Activated T-cell treated with anti-CD3 and anti-CD28 coated beads, Interleukin-2, amount 50 U/mL, for 1 hour (primary cell): ENCODE data around the gene SV2C.
"Not testable (repeated sequence)": the region's sequence is repeated elsewhere in the genome, so short reads cannot be mapped to it uniquely, and the experiment has no call there.

ENCODE experiments used
- DNase-seq: peaks from one replicate; pipeline ENCODE4 v3.0.0-alpha.2; 2020

The SV2C gene

DNA sequence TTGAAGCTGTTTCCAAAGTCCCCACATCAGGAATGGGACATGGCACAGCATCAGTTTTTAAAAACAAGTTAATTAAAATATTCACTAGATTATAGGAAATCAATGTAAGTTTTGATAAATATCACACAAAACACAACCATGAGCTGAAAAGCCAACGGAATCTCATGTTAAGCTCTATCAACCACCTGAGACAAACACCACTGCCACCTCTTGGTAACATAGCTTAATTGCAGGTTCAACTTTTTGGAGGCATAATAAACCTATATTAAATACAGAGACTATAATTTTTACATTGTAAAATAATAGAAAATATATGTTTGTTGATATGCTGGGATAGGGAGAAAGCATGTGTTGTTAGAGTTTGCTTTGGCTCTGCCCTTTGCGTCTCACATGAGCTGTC is 126.1 kb downstream of the SV2C start:
- no peak for DNase-seq

DNA sequence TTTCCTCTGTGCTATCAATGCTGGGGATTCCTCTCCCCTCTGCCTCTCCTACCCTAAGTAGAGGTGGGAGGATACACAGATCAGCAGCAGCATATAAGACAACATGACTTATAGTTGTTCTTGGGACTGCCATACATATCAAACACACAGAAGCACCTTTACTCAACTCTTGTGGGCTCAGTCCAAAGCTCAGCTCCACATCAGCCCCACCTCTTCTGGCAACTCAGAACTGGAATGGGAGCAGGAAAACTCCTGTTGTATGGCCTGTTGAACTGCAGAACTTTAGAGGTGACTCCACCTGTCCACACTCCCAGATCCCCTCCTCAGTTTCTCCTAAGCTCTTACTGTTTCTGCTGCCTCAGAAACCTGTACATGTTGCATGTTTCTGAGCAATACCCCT is 127.8 kb downstream of the SV2C start:
- no peak for DNase-seq

DNA sequence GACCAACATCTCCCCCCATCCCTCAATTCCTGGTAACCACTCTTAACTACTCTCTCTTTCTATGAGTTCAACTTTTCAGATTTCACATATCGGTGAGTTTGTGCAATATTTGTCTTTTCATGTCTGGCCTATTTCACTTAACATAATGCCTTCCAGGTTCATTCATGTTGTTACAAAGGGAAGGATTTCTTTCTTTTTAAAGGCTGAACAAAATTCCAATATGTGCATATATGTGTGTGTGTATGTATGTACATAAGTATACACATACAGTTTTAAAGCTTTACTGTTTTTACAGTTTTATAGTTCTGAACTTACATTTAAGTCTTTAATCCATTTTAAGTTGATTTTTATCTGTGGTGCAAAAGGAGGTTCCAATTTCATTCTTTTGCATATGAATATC is 130.7 kb downstream of the SV2C start:
- no peak for DNase-seq

DNA sequence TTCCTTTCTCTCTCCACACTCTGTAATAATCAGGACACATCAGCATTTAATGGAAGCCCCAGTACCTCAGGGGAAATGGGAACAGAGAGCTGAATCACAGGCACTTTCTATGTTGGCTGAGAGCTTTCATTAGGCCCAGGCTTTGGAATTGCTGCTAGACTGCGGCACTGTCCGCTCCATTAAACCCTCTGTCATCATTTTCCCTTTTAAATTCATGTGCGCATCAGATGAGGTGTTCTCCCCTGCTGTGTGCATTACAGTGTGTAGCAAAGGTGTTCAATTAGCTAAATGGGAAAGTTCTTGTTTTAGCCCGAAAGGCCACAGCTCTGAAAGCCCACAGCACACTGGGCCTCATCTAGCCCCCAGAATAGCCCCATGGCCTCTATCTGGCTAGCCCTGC is 133.6 kb downstream of the SV2C start:
- DNase-seq: no peak

DNA sequence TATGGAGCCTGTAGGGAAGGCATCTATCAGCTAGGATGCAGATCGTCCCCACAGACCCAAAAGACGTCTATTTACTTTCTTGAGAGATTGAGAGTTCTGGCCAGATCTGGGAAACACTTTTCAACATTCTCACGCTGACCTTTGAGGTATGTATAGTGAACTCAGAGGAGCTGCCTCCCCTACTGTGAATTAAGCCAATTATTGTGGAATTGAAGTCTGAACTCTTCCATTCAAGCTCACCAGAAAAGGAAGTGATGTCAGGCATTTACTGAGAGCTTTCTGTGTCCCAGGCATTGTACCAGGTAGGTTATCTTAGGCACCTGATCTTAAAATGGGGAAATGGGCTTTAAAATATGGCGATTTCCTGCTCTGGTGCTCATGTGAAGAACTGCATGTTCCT is 136.5 kb downstream of the SV2C start:
- no peak for DNase-seq

DNA sequence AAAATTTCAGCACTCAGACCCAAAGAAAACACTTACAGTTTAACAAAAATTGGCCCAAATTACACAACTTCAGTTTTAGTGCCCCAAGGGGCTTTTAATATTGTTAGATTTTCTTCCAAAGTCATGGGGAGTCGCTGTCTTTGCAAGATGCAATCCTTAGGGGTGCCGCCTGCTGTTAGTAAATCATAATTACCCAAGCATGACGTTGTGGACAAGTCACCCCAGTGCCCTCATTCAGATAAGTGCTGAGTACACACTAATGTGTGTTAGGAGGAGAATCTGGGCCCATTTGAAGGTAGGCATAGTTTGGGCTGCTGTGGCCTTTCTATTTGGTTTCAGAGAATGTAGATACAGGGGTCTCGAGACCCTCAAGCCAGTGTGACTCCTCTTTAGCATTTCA is 138.1 kb downstream of the SV2C start:
- DNase-seq: no peak

DNA sequence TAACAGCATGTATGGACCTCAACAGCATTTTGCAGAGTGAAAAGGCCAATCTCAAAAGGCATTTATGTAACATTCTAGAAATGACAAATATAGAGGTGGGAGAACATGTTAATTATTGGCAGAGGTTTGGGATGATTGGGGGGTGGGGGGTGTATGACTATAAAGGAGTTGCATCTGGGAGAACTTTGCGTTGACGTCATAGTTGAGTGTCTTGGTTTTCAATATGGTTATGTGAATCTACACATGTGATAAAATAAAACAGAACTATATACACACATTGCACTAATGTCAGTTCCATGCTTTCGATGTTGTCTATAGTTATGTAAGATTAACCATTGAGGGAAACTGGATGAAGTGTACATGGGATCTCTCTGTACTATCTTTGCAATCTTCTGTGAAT is 139.1 kb downstream of the SV2C start:
- DNase-seq: no peak

DNA sequence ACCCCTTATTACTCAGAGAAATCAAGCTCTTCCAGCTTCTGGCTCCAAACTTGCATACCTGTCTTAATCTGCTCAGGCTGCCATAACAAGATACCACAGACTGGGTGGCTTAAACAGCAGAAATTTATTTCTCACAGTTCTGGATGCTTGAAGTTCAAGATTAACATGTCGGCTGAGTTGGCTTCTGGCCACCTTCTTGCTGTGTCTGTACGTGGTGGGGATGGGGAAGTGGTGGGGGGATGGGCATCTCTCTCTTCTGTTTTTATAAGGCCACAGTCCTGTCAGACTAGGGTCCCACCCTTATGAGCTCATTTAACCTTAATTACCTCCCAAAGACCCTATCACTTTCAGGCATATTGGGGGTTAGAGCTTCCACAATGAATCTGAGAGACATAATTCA is 140.5 kb downstream of the SV2C start:
- DNase-seq: no peak

DNA sequence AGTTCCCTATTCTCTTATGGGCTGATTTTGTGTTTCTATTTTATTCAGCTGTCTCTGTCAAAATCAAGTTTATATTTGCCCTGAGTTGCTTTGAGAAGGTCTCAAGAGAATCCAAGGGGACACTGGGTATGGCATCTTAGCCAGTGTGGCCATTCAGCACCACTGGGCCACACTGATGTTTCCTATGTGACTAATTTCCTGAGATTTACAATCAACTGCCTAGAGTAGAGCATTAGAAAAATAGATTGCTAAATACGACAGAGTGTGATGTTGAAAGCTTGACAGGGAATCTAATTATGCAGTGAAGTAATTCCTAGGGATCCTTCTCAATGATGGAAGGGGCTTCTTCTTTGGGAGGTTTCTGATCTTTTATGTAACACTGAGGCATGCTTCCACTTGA is 141.7 kb downstream of the SV2C start:
- DNase-seq: no peak

DNA sequence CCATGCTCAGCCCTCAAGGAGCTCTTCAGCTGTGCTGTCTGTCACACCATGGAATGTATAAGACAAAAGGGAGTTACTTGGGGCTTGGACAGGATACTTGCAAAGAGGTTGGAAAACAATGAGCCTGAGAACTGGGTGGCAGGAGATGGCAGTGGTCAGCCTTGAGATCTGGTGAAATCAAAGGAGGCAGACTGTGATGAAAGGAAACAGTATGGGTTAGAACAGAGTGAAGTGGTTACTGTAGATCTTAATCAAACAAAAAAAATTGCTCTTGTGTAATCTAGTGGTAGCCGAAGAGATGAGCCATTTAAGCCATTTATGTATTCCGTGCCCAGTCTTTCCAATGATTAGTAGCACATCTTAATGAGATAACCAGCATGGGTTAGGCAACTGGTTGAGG is 142.2 kb downstream of the SV2C start:
- no peak for DNase-seq

DNA sequence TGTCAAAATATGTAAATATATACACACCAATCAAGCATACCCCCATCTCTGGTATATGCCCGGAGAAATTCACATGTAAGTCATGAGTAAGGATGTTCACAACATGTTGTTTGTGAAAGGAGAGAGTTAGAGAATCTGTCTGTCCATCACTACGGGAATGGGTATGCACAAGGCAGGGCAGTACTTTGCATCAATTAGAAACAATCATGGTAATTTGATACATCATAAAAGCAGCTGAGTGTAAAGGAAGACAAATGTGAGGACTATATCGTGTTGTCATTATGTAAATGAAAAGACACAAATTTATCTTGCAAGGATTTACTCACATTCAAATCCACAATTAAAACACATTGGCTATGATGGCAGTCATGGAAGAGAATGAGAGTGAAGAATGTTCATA is 146.7 kb downstream of the SV2C start:
- no peak for DNase-seq

DNA sequence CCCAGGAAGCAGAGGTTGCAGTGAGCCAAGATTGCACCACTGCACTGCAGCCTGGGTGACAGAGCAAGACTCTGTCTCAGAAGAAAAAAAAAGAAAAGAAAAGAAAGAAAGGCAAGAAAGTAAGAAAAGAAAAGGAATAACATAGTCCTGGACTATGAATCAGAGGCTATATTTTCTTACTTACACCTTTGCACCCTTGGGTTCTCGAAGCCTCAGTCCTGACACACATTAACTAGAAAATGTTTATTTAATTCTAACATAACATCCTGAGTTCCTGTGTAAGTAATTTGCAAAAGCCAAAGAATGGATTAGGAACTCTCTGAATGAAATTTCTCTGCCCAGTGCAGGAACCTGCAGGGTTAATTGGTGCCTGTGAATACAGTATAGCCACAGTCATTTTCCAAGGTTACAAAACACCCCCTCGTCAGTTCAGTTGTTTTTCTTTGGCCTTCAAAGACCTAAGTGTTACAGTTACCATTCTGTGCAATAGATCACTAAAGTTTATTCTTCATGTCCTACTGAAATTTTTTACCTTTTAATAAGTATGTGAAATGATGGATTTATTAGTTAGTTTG is 147.6 kb downstream of the SV2C start:
- no peak for DNase-seq

DNA sequence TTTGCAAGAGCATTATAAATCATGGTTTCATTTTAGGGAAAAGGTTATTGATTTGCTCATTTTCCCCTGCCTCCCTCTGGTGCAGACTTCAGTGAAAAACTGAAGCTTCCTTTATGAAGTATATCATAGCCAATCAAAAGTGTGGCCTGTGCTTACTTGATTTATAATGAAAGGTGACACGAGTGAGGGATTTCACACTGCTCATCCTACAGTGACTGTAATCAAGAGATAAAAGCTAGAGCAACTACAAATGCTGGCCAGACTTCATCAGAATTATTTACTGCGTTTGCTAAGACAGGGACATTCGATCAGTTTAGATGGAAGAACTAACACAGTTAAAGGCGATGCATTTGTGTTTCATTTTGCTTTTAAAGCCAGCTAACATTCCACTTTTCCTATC is 151.5 kb downstream of the SV2C start:
- DNase-seq: no peak

DNA sequence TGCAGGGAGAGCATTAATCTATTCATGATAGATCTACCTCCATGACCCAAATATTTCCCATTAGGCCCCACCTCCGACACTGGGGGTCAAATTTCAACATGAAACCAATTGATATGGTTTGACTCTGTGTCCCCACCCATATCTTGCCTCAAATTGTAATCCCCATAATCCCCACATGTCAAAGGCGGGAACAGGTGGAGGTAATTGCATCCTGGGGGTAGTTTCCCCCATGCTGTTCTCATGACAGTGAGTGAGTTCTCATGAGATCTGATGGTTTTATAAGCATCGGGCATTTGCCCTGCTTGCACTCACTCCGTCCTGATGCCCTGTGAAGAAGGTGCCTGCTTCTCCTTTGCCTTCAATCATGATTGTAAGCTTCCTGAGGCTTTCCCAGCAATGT is 153.5 kb downstream of the SV2C start:
- no peak for DNase-seq

DNA sequence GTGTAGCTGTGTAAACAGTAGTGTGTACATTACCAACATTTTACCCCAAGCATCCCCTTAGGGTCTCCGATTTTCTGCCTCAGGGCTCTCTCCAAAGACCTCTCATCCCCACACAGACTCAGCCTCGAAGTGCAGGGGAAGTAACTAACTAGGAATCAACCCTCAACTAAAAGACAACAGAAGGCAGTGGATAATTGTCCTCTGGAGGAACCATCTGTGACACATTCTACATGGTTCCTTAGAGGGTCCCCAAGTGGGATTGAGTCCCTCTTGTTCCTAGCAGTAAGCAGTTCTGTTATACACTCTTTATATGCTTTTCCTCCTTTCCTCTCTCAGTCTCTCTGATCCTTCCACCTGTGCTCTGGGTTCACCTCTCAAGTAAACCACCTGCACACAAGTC is 157.2 kb downstream of the SV2C start:
- DNase-seq: no peak

DNA sequence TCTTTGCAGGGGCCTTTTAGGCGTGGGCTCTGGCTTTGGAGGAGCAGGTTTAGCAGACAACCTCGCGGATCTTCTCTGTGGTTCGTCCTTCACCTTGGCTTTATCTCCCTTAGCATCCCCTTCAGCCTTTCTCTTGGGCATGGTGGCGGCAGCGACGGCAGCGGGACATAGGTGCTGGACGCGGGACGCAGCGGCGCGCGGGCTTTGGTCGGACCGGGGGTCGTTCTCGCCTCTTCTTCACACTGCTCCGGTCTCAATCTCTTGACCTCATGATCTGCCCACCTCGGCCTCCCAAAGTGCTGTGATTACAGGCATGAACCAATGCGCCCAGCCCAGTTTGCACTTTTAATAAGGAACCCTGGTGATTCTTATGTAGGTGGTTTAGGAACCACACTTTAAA is 159.0 kb downstream of the SV2C start:
- DNase-seq: not testable (repeated sequence)

DNA sequence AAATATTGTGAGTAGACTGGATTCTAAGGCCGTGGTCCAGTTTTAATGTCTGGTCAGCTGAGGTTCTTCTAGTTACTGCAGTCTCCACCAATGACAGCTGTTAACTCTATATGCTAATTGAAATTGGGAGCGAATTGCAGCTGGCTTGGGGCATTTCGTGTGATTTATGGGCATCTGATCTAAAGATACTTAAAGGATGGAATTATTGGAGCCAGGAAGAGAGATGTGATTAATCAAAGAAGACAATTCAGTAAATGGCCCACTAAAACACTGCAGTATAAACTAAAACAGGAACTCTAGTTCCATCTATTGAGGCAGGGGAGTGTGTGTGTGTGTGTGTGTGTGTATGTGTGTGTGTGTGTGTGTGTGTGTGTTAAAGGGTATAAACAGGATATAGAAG is 162.4 kb downstream of the SV2C start:
- DNase-seq: no peak

DNA sequence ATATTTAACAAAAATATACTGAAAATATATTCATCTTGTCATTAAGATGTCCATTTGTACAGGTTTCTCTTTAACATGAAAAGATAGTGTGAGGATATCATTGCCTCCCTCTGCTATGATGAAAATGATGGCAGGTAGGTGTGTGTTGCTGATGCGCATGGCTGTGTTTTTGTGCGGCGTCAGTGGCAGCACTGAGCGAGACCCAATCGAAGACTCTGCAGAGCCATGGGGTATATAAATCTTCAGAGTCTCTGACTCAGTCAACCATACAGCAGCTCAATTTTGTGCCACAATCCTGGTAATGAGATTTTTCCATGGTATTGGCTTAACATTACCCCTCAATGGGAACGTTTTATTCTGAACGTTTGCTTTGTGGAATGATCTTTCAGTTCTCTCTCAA is 166.4 kb downstream of the SV2C start:
- DNase-seq: no peak

DNA sequence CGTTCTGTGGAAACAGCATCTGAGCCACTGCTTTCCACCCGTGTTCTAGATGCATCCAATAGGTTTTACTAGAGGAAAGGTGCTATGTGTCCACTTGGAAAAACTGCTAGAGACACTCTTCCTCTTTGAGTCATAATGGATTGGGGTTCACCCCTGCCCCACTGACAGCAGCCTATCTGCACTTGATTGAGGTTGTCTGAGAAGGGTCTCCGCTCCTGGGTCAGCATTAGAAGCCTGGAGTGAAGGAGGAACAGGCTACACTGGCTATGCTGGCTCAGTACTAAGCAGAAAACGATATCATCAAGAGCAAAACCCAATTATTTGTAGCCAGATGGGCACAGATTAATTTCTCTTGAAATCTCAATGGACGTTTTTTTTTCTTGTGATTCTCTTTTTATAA is 167.3 kb downstream of the SV2C start:
- no peak for DNase-seq

DNA sequence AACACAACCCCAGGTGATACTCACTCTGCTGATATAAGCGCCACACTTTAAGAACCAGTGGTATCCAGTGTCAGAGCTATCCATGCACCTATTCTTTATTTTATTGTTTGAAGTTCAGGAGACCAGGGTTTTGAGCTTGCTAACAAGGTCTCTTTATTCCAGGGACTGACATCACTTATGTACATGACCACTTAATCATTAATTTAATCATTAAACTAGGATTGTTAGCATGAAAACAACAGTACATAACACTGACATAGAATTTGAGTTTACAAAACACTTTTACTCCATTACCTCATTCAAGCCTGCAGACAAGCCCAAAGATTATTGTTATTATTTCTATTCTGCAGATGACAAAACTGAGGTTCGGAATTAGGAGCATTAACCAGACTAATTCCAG is 168.5 kb downstream of the SV2C start:
- no peak for DNase-seq

DNA sequence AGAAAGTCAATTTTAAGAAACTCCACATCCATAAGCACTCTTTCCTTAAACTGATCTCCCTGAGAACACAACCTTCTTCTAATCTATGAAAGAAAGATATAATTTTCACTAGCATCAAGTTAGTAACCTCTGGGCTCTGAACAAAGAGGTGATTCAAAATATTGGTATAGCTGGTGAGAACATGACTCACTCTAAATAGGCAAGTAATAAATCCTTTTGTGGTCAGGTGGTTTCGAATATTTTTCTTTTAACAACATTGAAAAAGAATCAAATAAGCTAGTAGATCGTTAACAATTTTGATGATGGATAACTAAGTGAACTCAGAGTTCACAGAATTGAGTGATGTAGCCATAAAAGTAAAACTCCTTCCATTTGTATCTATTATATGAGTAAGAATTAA is 169.3 kb downstream of the SV2C start:
- DNase-seq: no peak

DNA sequence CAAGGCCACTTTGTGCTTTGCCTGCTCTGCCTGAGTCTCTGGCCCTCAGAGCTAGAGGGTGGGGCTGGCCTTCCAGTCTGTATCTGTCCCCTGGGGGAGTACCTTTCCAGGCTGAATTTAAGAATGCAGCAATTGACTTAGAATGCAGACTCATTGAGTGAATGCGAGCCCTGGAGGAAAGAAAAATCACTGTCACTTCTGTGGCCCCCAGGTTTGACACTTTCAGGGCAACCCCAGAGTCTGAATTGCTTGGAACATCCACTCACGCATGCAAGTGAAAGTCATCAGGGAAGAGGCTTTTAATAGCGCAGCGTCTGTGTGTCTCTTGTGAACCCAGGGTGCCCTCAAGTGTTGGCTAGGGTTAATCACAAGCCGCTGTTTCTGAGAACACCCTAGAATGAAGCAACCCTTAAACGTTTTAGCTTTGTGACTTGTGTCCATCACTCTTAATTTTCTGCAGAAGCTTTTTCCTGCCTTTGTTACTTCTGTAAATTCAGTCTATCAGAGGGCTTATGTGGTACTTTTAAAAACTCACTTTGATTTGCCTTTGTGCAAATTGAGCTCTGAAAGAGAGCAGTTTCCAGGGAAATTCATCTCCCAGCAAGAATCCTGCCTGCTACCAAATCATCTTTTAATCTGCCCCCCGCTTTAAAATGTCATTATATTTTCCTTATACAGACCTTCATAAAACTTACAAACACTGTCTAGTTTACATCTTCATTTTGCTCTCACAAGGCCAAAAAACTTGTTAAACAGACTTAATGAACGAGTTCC is 173.1 kb downstream of the SV2C start:
- peak; percentile 53 for DNase-seq

DNA sequence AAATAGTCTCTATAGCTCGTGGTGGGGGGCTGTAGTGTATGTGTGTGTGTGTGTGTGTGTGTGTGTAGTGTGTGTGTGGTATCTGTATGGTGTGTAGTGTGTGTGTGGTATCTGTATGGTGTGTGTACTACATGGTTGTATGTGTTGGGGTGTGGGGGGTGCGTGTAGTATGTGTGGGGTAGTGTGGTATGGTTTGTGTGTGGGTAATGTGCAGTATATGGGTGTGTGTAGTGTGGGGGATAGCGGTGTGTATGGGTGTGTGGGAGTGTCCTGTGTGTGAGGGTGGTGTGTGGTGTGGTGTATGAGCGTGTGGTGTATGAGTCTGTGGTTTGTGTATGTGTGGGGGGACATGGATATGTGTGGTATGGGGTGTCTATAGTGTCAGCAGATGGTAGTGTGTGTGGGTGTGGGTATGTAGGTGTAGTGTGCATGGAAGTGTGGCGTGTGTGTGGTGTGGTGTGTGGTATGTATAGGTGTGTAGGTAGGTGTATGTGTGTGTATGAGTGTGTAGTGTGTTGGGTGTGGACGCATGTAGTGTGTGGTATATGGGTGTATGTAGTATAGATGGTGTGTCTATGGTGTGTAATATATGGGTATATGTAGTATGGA is 174.1 kb downstream of the SV2C start:
- DNase-seq: no peak

DNA sequence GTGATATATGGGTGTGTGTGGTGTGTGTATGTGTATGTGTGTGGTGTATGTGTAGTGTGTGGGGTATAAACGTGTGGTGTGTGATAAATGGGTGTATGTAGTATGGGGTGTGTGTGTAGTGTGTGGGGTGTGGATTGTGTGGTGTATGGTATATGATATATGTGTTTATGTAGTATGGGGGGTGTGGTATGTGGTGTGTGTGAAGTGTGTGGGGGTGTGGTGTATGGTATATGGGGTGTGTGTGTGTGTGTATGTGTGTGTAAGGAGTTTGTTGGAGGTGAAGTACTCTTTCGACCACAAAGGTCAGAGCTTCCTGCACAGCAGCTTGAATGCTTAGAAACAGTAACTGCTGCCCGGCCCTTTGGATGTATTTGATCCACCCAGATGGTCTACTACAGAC is 174.7 kb downstream of the SV2C start:
- DNase-seq: no peak

DNA sequence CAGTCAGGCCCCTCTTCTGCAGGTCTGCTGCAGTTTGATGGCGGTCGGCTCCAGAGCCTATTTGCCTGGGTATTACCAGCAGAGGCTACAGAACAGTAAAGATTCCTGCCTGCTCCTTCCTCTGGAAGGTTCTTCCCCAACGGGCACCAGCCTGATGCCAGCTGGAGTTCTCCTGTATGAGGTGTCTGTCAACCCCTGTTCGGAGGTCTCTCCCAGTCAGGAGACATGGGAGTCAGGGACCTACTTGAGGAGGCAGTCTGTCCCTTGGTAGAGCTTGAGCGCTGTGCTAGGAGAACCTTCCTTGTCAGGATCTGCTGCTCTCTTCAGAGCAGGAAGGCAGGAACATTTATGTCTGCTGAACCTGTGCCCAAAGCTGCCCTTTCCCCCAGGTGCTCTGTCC is 181.5 kb downstream of the SV2C start:
- DNase-seq: no peak
